ENCODE measurements around the gene DCAF11.

DNA sequence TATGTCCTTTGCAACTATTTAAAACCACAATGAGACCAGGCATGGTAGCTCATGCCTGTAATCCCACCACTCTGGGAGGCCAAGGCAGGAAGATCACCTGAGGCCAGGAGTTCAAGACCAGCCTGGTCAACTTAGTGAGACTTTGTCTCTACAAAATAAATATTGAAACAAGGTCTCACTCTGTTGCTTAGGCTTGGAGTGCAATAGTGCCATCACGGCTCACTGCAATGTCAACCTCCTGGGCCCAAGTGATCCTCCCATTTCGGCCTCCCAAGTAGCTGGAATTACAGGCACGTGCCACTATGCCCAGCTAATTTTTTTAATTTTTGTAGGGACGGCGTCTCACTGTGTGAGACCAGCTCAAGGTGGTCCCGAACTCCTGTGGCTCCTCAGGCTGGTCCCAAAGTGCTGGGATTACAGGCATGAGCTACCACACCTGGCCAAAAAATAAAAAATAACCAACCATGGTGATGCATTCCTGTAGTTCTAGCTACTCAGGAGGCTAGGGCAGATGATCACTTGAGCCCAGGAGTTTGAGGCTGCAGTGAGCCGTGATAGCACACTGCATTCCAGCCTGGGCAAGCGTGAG is 14.9 kb downstream of the DCAF11 start:
- TF ChIP-seq CTCF (tag by site-specific recombination; IDR thresholded peaks at IDR 0.05) = no peak
- TF ChIP-seq FEZF1 (tag by site-specific recombination; IDR thresholded peaks at IDR 0.05) = no peak
- TF ChIP-seq REST (tag by site-specific recombination; IDR thresholded peaks at IDR 0.05) = no peak
- TF ChIP-seq ZNF548 (tag by site-specific recombination; IDR thresholded peaks at IDR 0.05) = no peak
- TF ChIP-seq ZNF155 (tag by site-specific recombination; IDR thresholded peaks at IDR 0.05) = no peak
- TF ChIP-seq ZNF549 (tag by site-specific recombination; IDR thresholded peaks at IDR 0.05) = no peak
- no peak for TF ChIP-seq GFI1B (tag by site-specific recombination; IDR thresholded peaks at IDR 0.05)
